GM23338 (cell line): ENCODE data around the gene FGFBP1. TPM values are rescaled to one million over a fixed set of nuclear protein-coding genes. Genes with fewer than 3 reads are reported as not detected.

Experiments
- ATAC-seq: fragments of 200-7000 bp; cut with Tn5 transposase; 3 replicates; pipeline ENCODE4 v1.9.1; 2020
- DNase-seq: peaks from one replicate; pipeline ENCODE4 v3.0.0-alpha.2; 2015; ENCODE audit warnings: low spot score
- H2AFZ ChIP-seq: fragments of 200-600 bp; sonication (generic); 2 replicates; pipeline ENCODE4 v1.8.0; 2016; ENCODE audit warnings: antibody characterized with exemption, mild to moderate bottlenecking, moderate library complexity
- H3F3A ChIP-seq: fragments of 200-600 bp; sonication (generic); replicated peaks from 2 replicates; pipeline ENCODE4 v1.8.0; 2017; ENCODE audit warnings: antibody characterized with exemption, mixed run types, low read depth
- H3K27ac ChIP-seq: fragments of 200-600 bp; sonication (generic); 2 replicates; pipeline ENCODE4 v1.6.1; 2016; ENCODE audit warnings: low read depth
- H3K27me3 ChIP-seq: fragments of 200-600 bp; sonication (generic); 2 replicates; pipeline ENCODE4 v1.8.0; 2016; ENCODE audit warnings: mild to moderate bottlenecking, mixed run types, moderate library complexity; ENCODE audit not compliant: insufficient read depth
- H3K36me3 ChIP-seq: fragments of 200-600 bp; sonication (generic); 2 replicates; pipeline ENCODE4 v1.8.0; 2016; ENCODE audit warnings: mild to moderate bottlenecking; ENCODE audit not compliant: insufficient read depth
- H3K4me1 ChIP-seq: fragments of 200-600 bp; sonication (generic); 2 replicates; pipeline ENCODE4 v1.8.0; 2016; ENCODE audit warnings: mild to moderate bottlenecking, moderate library complexity; ENCODE audit not compliant: insufficient read depth
- H3K4me2 ChIP-seq: fragments of 200-600 bp; sonication (generic); 2 replicates; pipeline ENCODE4 v1.7.1; 2017; ENCODE audit warnings: mixed run types
- H3K4me3 ChIP-seq: fragments of 200-600 bp; sonication (generic); 2 replicates; pipeline ENCODE4 v1.6.1; 2016; ENCODE audit warnings: mixed run types
- H3K79me2 ChIP-seq: fragments of 200-600 bp; sonication (generic); replicated peaks from 2 replicates; pipeline ENCODE4 v1.8.0; 2017; ENCODE audit warnings: mild to moderate bottlenecking; ENCODE audit not compliant: insufficient read depth
- H3K9me2 ChIP-seq: fragments of 200-600 bp; sonication (generic); 2 replicates; pipeline ENCODE4 v1.8.0; 2017; ENCODE audit not compliant: insufficient read depth
- H4K20me1 ChIP-seq: fragments of 200-600 bp; sonication (generic); replicated peaks from 2 replicates; pipeline ENCODE4 v1.8.0; 2017; ENCODE audit warnings: mild to moderate bottlenecking; ENCODE audit not compliant: insufficient read depth
- H3K27ac Mint-ChIP-seq: 2 replicates; pipeline ENCODE4 v1.8.0; 2020; ENCODE audit warnings: inconsistent platforms, mild to moderate bottlenecking, moderate library complexity, mixed read lengths
- H3K27me3 Mint-ChIP-seq: 3 replicates; pipeline ENCODE4 v1.8.0; 2022; ENCODE audit warnings: low read depth, mild to moderate bottlenecking, moderate library complexity, mixed read lengths, inconsistent platforms; ENCODE audit not compliant: insufficient read depth, poor library complexity
- H3K36me3 Mint-ChIP-seq: 3 replicates; pipeline ENCODE4 v1.8.0; 2021; ENCODE audit warnings: low read depth, mild to moderate bottlenecking, inconsistent platforms, moderate library complexity, mixed read lengths
- H3K4me1 Mint-ChIP-seq: 3 replicates; pipeline ENCODE4 v1.8.0; 2020; ENCODE audit warnings: mild to moderate bottlenecking, inconsistent platforms, mixed read lengths
- H3K4me3 Mint-ChIP-seq: 3 replicates; pipeline ENCODE4 v1.8.0; 2021; ENCODE audit warnings: moderate library complexity, mild to moderate bottlenecking, inconsistent platforms, mixed read lengths
- H3K9me3 Mint-ChIP-seq: 3 replicates; pipeline ENCODE4 v1.8.0; 2020; ENCODE audit warnings: moderate library complexity, mild to moderate bottlenecking, inconsistent platforms, mixed read lengths
- CREB1 ChIP-seq: fragments of 250-450 bp; sonication (Bioruptor Pico); IDR thresholded peaks from 2 replicates; pipeline ENCODE4 v1.5.0; 2020; ENCODE audit warnings: low read depth, mild to moderate bottlenecking, moderate library complexity
- EZH2 ChIP-seq: fragments of 200-600 bp; sonication (generic); IDR thresholded peaks from one replicate; pipeline ENCODE4 v1.8.0; 2017; ENCODE audit warnings: antibody characterized with exemption, mild to moderate bottlenecking, low read depth; ENCODE audit not compliant: unreplicated experiment
- EZH2phosphoT487 ChIP-seq: fragments of 200-600 bp; sonication (generic); IDR thresholded peaks from one replicate; pipeline ENCODE4 v1.8.1; 2018; ENCODE audit warnings: antibody characterized with exemption; ENCODE audit not compliant: unreplicated experiment
- NANOG ChIP-seq: IDR thresholded peaks from 2 replicates; pipeline ENCODE4 v1.6.1; 2016; ENCODE audit warnings: antibody characterized with exemption, borderline replicate concordance
- POLR2AphosphoS5 ChIP-seq: IDR thresholded peaks from 2 replicates; pipeline ENCODE4 v1.6.1; 2016; ENCODE audit warnings: antibody characterized with exemption, low read depth
- STAT1 ChIP-seq: IDR thresholded peaks from one replicate; pipeline ENCODE4 v1.6.1; 2016; ENCODE audit warnings: antibody characterized with exemption; ENCODE audit not compliant: unreplicated experiment
- ZNF114 ChIP-seq: fragments of 250-450 bp; sonication (Bioruptor Pico); IDR thresholded peaks from 2 replicates; pipeline ENCODE4 v1.5.0; 2020; ENCODE audit warnings: mild to moderate bottlenecking, moderate library complexity
- ZNF331 ChIP-seq: fragments of 250-450 bp; sonication (Bioruptor Pico); IDR thresholded peaks from 2 replicates; pipeline ENCODE4 v1.5.0; 2020; ENCODE audit warnings: low read depth, mild to moderate bottlenecking, moderate library complexity
- polyA plus RNA-seq: library from polyadenylated mRNA; unstranded; fragments of >200 nt; fragmentation: Nextera tagmentation; extraction: Ambion mirVana; gene quantifications from 2 replicates; pipeline ENCODE4 v1.2.1, GENCODE V29; 2016
- total RNA-seq: library from RNA; depleted of rRNA; stranded (reverse); fragments of >200 nt; shearing (Covaris generic); gene quantifications from 2 replicates; pipeline ENCODE4 v1.2.3, GENCODE V29; 2014
- TF ChIP-seq, protein P1 (sequence below), 2 experiments: fragments of 200-600 bp in 1 of 2; sonication (generic) in 1 of 2; conservative IDR thresholded peaks; 2 replicates each; pipeline versions ENCODE4 v1.5.1 to v1.6.1; 2016 to 2017; ENCODE audit warnings: antibody characterized with exemption in 2 of 2, low read depth in 2 of 2, mild to moderate bottlenecking in 2 of 2, moderate library complexity in 1 of 2
- TF ChIP-seq, protein P2 (sequence below): IDR thresholded peaks from one replicate; pipeline ENCODE4 v1.6.1; 2018; ENCODE audit warnings: antibody characterized with exemption; ENCODE audit not compliant: unreplicated experiment
- TF ChIP-seq, protein P3 (sequence below): fragments of 250-450 bp; sonication (Bioruptor Pico); IDR thresholded peaks from 2 replicates; pipeline ENCODE4 v1.5.0; 2020; ENCODE audit warnings: mild to moderate bottlenecking, moderate library complexity

Gene FGFBP1
- total and polyA plus RNA-seq, 2 experiments from 2014 or later = 0.15 TPM; not detected in 1

DNA sequence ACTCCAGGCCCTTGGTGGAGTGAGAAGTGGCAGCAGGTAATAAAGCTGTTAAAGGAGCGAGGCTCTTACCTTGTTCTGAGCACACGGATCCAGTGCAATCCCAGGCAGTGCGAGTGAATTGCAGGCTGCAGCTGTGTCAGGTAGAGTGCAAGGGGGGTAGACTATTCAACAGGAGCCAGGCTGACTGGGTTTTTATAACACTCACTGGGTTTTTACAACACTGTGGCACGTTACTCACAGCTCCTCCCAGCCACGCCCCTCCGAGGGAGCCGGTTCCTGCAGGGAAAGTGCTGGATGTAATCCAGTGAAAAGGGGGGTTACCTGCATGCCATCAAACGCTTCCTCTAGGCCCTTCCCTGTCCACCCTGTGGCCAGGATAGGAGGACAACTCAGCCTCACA is 358 bp downstream of the FGFBP1 start:
- Histone ChIP-seq H3F3A (no peaks in the 10 kb centered on the region), H3K4me2 (0 out of 2 replicates have a peak overlapping the region, but pooled peaks have one; percentile 8), H2AFZ (peak overlapping the region; percentile 98), H4K20me1 (no peaks in the 10 kb centered on the region), H3K27ac (no peak overlapping the region), H3K4me3 (no peak overlapping the region), H3K79me2 (no peaks in the 10 kb centered on the region), H3K27me3 (no peaks in the 10 kb centered on the region), H3K36me3 (no peaks in the 10 kb centered on the region), H3K4me1 (no peaks in the 10 kb centered on the region), H3K9me2 (peaks cover 3% of the 10 kb centered on the region; the same call in 1 of the 2 replicates)
- DNase-seq (peak; percentile 48), ATAC-seq (peak; percentile 85)
- Mint-ChIP-seq H3K9me3 (no peaks in the 10 kb centered on the region), H3K4me1 (peaks cover 10% of the 10 kb centered on the region), H3K36me3 (no peaks in the 10 kb centered on the region), H3K4me3 (no peak overlapping the region), H3K27me3 (peaks cover 7% of the 10 kb centered on the region), H3K27ac (peak overlapping the region; percentile 3; the same call in 1 of the 2 replicates)
- no peak for TF ChIP-seq EZH2phosphoT487
- no peak for TF ChIP-seq STAT1

DNA sequence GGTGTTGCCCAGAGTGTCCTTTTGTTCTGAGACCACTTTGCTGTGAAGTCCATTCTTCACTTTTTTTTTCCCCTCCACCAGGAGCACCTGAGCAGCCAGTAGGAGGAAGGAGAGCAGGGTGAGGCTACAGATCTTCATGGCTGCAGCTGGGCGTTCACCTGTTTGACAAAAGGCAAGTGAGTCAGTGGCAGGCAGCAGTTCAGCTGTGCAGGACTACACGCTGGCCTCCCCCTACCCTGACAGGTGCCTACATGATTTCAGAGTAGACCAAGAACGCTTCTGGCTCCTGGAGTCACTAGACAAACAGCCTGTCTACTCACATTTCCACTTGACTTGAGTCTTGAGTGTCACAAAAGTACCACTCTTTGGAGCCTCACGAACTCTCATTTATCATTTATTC is 2.0 kb downstream of the FGFBP1 start:
- H3K36me3 ChIP-seq = no peaks in the 10 kb centered on the region
- H3K4me1 ChIP-seq = no peaks in the 10 kb centered on the region
- H3K4me2 ChIP-seq = no peak overlapping the region
- H3K27ac ChIP-seq = no peak overlapping the region
- Mint-ChIP-seq H3K27ac (no peak overlapping the region), H3K9me3 (no peaks in the 10 kb centered on the region), H3K4me3 (no peak overlapping the region), H3K4me1 (peaks cover 10% of the 10 kb centered on the region), H3K27me3 (peaks cover 7% of the 10 kb centered on the region), H3K36me3 (no peaks in the 10 kb centered on the region)
- H4K20me1 ChIP-seq = no peaks in the 10 kb centered on the region
- no peak overlapping the region for H2AFZ ChIP-seq
- peaks cover 7% of the 10 kb centered on the region; the same call in 1 of the 2 replicates for H3K9me2 ChIP-seq
- H3K27me3 ChIP-seq = no peaks in the 10 kb centered on the region
- no peaks in the 10 kb centered on the region for H3F3A ChIP-seq
- DNase-seq (no peak), ATAC-seq (no peak)
- no peaks in the 10 kb centered on the region for H3K79me2 ChIP-seq
- no peak overlapping the region for H3K4me3 ChIP-seq
- no peak for TF ChIP-seq NANOG
- TF ChIP-seq CREB1 (CRISPR knock-in tag) = no peak
- no peak for TF ChIP-seq ZNF114 (CRISPR knock-in tag)
- TF ChIP-seq EZH2 = no peak
- TF ChIP-seq POLR2AphosphoS5 = no peak
- no peak for TF ChIP-seq ZNF331 (CRISPR knock-in tag)
- no peak for TF ChIP-seq EZH2phosphoT487
- TF ChIP-seq, protein P1, sequence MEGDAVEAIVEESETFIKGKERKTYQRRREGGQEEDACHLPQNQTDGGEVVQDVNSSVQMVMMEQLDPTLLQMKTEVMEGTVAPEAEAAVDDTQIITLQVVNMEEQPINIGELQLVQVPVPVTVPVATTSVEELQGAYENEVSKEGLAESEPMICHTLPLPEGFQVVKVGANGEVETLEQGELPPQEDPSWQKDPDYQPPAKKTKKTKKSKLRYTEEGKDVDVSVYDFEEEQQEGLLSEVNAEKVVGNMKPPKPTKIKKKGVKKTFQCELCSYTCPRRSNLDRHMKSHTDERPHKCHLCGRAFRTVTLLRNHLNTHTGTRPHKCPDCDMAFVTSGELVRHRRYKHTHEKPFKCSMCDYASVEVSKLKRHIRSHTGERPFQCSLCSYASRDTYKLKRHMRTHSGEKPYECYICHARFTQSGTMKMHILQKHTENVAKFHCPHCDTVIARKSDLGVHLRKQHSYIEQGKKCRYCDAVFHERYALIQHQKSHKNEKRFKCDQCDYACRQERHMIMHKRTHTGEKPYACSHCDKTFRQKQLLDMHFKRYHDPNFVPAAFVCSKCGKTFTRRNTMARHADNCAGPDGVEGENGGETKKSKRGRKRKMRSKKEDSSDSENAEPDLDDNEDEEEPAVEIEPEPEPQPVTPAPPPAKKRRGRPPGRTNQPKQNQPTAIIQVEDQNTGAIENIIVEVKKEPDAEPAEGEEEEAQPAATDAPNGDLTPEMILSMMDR (conservative IDR thresholded peaks at IDR 0.05; ENCODE audit: low read depth in 2 of 2) = no peak
- TF ChIP-seq, protein P2, sequence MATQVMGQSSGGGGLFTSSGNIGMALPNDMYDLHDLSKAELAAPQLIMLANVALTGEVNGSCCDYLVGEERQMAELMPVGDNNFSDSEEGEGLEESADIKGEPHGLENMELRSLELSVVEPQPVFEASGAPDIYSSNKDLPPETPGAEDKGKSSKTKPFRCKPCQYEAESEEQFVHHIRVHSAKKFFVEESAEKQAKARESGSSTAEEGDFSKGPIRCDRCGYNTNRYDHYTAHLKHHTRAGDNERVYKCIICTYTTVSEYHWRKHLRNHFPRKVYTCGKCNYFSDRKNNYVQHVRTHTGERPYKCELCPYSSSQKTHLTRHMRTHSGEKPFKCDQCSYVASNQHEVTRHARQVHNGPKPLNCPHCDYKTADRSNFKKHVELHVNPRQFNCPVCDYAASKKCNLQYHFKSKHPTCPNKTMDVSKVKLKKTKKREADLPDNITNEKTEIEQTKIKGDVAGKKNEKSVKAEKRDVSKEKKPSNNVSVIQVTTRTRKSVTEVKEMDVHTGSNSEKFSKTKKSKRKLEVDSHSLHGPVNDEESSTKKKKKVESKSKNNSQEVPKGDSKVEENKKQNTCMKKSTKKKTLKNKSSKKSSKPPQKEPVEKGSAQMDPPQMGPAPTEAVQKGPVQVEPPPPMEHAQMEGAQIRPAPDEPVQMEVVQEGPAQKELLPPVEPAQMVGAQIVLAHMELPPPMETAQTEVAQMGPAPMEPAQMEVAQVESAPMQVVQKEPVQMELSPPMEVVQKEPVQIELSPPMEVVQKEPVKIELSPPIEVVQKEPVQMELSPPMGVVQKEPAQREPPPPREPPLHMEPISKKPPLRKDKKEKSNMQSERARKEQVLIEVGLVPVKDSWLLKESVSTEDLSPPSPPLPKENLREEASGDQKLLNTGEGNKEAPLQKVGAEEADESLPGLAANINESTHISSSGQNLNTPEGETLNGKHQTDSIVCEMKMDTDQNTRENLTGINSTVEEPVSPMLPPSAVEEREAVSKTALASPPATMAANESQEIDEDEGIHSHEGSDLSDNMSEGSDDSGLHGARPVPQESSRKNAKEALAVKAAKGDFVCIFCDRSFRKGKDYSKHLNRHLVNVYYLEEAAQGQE = no peak
- TF ChIP-seq, protein P3, sequence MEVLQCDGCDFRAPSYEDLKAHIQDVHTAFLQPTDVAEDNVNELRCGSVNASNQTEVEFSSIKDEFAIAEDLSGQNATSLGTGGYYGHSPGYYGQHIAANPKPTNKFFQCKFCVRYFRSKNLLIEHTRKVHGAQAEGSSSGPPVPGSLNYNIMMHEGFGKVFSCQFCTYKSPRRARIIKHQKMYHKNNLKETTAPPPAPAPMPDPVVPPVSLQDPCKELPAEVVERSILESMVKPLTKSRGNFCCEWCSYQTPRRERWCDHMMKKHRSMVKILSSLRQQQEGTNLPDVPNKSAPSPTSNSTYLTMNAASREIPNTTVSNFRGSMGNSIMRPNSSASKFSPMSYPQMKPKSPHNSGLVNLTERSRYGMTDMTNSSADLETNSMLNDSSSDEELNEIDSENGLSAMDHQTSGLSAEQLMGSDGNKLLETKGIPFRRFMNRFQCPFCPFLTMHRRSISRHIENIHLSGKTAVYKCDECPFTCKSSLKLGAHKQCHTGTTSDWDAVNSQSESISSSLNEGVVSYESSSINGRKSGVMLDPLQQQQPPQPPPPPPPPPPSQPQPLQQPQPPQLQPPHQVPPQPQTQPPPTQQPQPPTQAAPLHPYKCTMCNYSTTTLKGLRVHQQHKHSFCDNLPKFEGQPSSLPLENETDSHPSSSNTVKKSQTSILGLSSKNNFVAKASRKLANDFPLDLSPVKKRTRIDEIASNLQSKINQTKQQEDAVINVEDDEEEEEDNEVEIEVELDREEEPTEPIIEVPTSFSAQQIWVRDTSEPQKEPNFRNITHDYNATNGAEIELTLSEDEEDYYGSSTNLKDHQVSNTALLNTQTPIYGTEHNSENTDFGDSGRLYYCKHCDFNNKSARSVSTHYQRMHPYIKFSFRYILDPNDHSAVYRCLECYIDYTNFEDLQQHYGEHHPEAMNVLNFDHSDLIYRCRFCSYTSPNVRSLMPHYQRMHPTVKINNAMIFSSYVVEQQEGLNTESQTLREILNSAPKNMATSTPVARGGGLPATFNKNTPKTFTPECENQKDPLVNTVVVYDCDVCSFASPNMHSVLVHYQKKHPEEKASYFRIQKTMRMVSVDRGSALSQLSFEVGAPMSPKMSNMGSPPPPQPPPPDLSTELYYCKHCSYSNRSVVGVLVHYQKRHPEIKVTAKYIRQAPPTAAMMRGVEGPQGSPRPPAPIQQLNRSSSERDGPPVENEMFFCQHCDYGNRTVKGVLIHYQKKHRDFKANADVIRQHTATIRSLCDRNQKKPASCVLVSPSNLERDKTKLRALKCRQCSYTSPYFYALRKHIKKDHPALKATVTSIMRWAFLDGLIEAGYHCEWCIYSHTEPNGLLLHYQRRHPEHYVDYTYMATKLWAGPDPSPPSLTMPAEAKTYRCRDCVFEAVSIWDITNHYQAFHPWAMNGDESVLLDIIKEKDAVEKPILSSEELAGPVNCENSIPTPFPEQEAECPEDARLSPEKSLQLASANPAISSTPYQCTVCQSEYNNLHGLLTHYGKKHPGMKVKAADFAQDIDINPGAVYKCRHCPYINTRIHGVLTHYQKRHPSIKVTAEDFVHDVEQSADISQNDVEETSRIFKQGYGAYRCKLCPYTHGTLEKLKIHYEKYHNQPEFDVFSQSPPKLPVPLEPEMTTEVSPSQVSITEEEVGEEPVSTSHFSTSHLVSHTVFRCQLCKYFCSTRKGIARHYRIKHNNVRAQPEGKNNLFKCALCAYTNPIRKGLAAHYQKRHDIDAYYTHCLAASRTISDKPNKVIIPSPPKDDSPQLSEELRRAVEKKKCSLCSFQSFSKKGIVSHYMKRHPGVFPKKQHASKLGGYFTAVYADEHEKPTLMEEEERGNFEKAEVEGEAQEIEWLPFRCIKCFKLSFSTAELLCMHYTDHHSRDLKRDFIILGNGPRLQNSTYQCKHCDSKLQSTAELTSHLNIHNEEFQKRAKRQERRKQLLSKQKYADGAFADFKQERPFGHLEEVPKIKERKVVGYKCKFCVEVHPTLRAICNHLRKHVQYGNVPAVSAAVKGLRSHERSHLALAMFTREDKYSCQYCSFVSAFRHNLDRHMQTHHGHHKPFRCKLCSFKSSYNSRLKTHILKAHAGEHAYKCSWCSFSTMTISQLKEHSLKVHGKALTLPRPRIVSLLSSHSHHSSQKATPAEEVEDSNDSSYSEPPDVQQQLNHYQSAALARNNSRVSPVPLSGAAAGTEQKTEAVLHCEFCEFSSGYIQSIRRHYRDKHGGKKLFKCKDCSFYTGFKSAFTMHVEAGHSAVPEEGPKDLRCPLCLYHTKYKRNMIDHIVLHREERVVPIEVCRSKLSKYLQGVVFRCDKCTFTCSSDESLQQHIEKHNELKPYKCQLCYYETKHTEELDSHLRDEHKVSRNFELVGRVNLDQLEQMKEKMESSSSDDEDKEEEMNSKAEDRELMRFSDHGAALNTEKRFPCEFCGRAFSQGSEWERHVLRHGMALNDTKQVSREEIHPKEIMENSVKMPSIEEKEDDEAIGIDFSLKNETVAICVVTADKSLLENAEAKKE = no peak
